HCT116 (cell line): ENCODE data around the gene CEP131. TPM values are rescaled to one million over a fixed set of nuclear protein-coding genes. Genes with fewer than 3 reads are reported as not detected.

Experiments used
- ATAC-seq: fragments of 200-7000 bp; cut with Tn5 transposase; 2 replicates; pipeline ENCODE4 v1.9.1; 2020; ENCODE audit warnings: mild to moderate bottlenecking, moderate library complexity
- BruUV-seq: library from RNA; stranded (reverse); fragments of 400-500 nt; replicated peaks from 2 replicates; lab custom pipeline; 2021; lab: Mats Ljungman, UMichigan
- CTCF ChIA-PET: fragments of 300-600 bp; sonication (Branson Sonifier 250); formaldehyde crosslinking; loops from one replicate; lab custom pipeline; 2021; ENCODE audit warnings: antibody characterized with exemption; lab: Charles Lee
- POLR2A ChIA-PET: fragments of 300-600, 350-600 bp; sonication (Branson Sonifier 250); formaldehyde crosslinking; loops from one replicate; lab custom pipeline; 2021; ENCODE audit warnings: antibody characterized with exemption; lab: Charles Lee
- RAD21 ChIA-PET, 2 experiments: fragments of 300-600 bp; sonication (Branson Sonifier 250); formaldehyde crosslinking; loops; one replicate each; lab custom pipeline; 2023; ENCODE audit warnings: low total read pairs in 2 of 2; ENCODE audit not compliant: uncharacterized antibody in 2 of 2, unreplicated experiment in 2 of 2, low non-redundant PET in 1 of 2; lab: Charles Lee
- DNase-seq: peaks from one replicate; pipeline ENCODE4 v3.0.0-alpha.2; 2010; ENCODE audit warnings: low read depth, low spot score
- H2AFZ ChIP-seq: fragments of 200-600 bp; shearing (Covaris generic), sonication (generic); 2 replicates; pipeline ENCODE4 v1.6.1; 2017; ENCODE audit warnings: low read depth, mixed run types, mixed read lengths, antibody characterized with exemption, low read length; ENCODE audit not compliant: poor library complexity, severe bottlenecking
- H3K27ac ChIP-seq: 2 replicates; pipeline ENCODE4 v1.5.1; 2012; ENCODE audit warnings: low read depth, low read length
- H3K27me3 ChIP-seq: fragments of 200-600 bp; sonication (generic); 2 replicates; pipeline ENCODE4 v1.6.1; 2016; ENCODE audit warnings: mixed run types, low read length, mixed read lengths; ENCODE audit not compliant: insufficient read depth
- H3K36me3 ChIP-seq, 2 experiments: fragments of 200-500 bp in 1 of 2; fragments of 200-600 bp in 1 of 2; sonication (Bioruptor generic) in 1 of 2; sonication (generic) in 1 of 2; 2 replicates each; pipeline versions ENCODE4 v1.5.1 to v1.6.1; 2014 to 2016; ENCODE audit warnings: low read length in 2 of 2, inconsistent platforms in 1 of 2, mixed read lengths in 1 of 2, mixed run types in 1 of 2; ENCODE audit not compliant: insufficient read depth in 2 of 2, control insufficient read depth in 1 of 2
- H3K4me1 ChIP-seq, 2 experiments: fragments of 200-600 bp in 1 of 2; sonication (generic) in 1 of 2; 2 replicates each; pipeline versions ENCODE4 v1.5.1 to v1.6.1; 2012 to 2017; ENCODE audit warnings: low read length in 2 of 2, inconsistent platforms in 1 of 2, mild to moderate bottlenecking in 1 of 2, mixed read lengths in 1 of 2, mixed run types in 1 of 2, moderate library complexity in 1 of 2; ENCODE audit not compliant: insufficient read depth in 2 of 2, control insufficient read depth in 1 of 2
- H3K4me2 ChIP-seq: fragments of 200-600 bp; sonication (generic); 2 replicates; pipeline ENCODE4 v1.6.1; 2017; ENCODE audit warnings: mixed run types, low read length, mixed read lengths
- H3K4me3 ChIP-seq, 2 experiments: fragments of 200-600 bp in 1 of 2; sonication (generic) in 1 of 2; replicated peaks in 1 of 2; 2 replicates each; pipeline ENCODE4 v1.5.1; 2011 to 2016; ENCODE audit warnings: low read length in 2 of 2, control low read depth in 1 of 2, low read depth in 1 of 2, mild to moderate bottlenecking in 1 of 2, mixed read lengths in 1 of 2, mixed run types in 1 of 2
- H3K79me2 ChIP-seq: fragments of 200-600 bp; sonication (generic); 2 replicates; pipeline ENCODE4 v1.6.1; 2017; ENCODE audit warnings: mild to moderate bottlenecking, mixed run types, low read length, moderate library complexity, mixed read lengths; ENCODE audit not compliant: insufficient read depth
- H3K9ac ChIP-seq: fragments of 200-600 bp; sonication (generic); 2 replicates; pipeline ENCODE4 v1.6.1; 2016; ENCODE audit warnings: low read length, mixed read lengths
- H3K9me2 ChIP-seq: fragments of 200-600 bp; sonication (generic), shearing (Covaris generic); 2 replicates; pipeline ENCODE4 v1.6.1; 2017; ENCODE audit warnings: mixed run types, mild to moderate bottlenecking, moderate library complexity; ENCODE audit not compliant: insufficient read depth
- H3K9me3 ChIP-seq, 2 experiments: fragments of 200-500 bp in 1 of 2; fragments of 200-600 bp in 1 of 2; sonication (Bioruptor generic) in 1 of 2; sonication (generic) in 1 of 2; 2 replicates each; pipeline ENCODE4 v1.6.1; 2014 to 2017; ENCODE audit warnings: low read length in 2 of 2, mixed read lengths in 2 of 2, inconsistent platforms in 1 of 2, low read depth in 1 of 2, mild to moderate bottlenecking in 1 of 2, mixed run types in 1 of 2, moderate library complexity in 1 of 2; ENCODE audit not compliant: control insufficient read depth in 1 of 2, insufficient read depth in 1 of 2
- H4K20me1 ChIP-seq: fragments of 200-600 bp; sonication (generic), shearing (Covaris generic); 2 replicates; pipeline ENCODE4 v1.6.1; 2017; ENCODE audit warnings: mixed run types, mild to moderate bottlenecking, moderate library complexity; ENCODE audit not compliant: insufficient read depth
- CEBPB ChIP-seq: IDR thresholded peaks from 2 replicates; pipeline ENCODE4 v1.6.1; 2012; ENCODE audit warnings: low read depth
- EGR1 ChIP-seq: IDR thresholded peaks from 2 replicates; pipeline ENCODE4 v1.6.1; 2012; ENCODE audit warnings: low read depth
- ELF1 ChIP-seq: IDR thresholded peaks from 2 replicates; pipeline ENCODE4 v1.6.1; 2012; ENCODE audit warnings: low read depth, borderline replicate concordance
- EZH2 ChIP-seq: fragments of 200-600 bp; sonication (generic); IDR thresholded peaks from 2 replicates; pipeline ENCODE4 v1.6.1; 2017; ENCODE audit warnings: antibody characterized with exemption, mixed run types
- EZH2phosphoT487 ChIP-seq: fragments of 200-600 bp; IDR thresholded peaks from 2 replicates; pipeline ENCODE4 v1.6.1; 2018; ENCODE audit warnings: antibody characterized with exemption, borderline replicate concordance
- FOSL1 ChIP-seq: IDR thresholded peaks from 2 replicates; pipeline ENCODE4 v1.6.1; 2012; ENCODE audit warnings: low read depth
- POLR2A ChIP-seq: IDR thresholded peaks from 2 replicates; pipeline ENCODE4 v1.7.0; 2011; ENCODE audit warnings: borderline replicate concordance; ENCODE audit not compliant: insufficient read depth, insufficient read length; ENCODE audit errors: extremely low read depth
- SIN3A ChIP-seq: IDR thresholded peaks from 2 replicates; pipeline ENCODE4 v1.6.1; 2012; ENCODE audit warnings: low read depth
- TCF7L2 ChIP-seq: IDR thresholded peaks from 2 replicates; pipeline ENCODE4 v1.7.0; 2011; ENCODE audit warnings: borderline replicate concordance, inconsistent platforms; ENCODE audit not compliant: insufficient read depth, insufficient read length; ENCODE audit errors: extremely low read depth
- ZFX ChIP-seq: fragments of 450-650 bp; IDR thresholded peaks from 2 replicates; pipeline ENCODE4 v1.6.1; 2017
- ZNF274 ChIP-seq: fragments of 200-500 bp; sonication (Bioruptor generic); IDR thresholded peaks from 2 replicates; pipeline ENCODE4 v1.6.1; 2014; ENCODE audit warnings: mild to moderate bottlenecking, low read depth, low read length, inconsistent platforms
- intact Hi-C: fragments of 100-400 bp; cut with micrococcal nuclease; formaldehyde crosslinking; loops from 2 replicates; pipeline ENCODE4 v1.10.0; 2022
- total RNA-seq: library from RNA; stranded (reverse); gene quantifications from one replicate; pipeline ENCODE4 v1.2.1, GENCODE V29; 2021; ENCODE audit not compliant: unreplicated experiment
- TF ChIP-seq, protein P1 (sequence below), 3 experiments: fragments of 200-600 bp in 1 of 3; sonication (generic) in 1 of 3; IDR thresholded peaks in 2 of 3; conservative IDR thresholded peaks in 1 of 3; 2 replicates each; pipeline ENCODE4 v1.5.1; 2012 to 2017; ENCODE audit warnings: low read depth in 2 of 3, low read length in 2 of 3, antibody characterized with exemption in 1 of 3, borderline replicate concordance in 1 of 3, control low read depth in 1 of 3, mild to moderate bottlenecking in 1 of 3, mixed read lengths in 1 of 3, mixed run types in 1 of 3, moderate library complexity in 1 of 3; ENCODE audit not compliant: insufficient read depth in 1 of 3
- TF ChIP-seq, protein P2 (sequence below): IDR thresholded peaks from 2 replicates; pipeline ENCODE4 v1.6.1; 2012

The CEP131 gene
- total RNA-seq, 1 experiment from 2014 or later, result 30.2 TPM

DNA sequence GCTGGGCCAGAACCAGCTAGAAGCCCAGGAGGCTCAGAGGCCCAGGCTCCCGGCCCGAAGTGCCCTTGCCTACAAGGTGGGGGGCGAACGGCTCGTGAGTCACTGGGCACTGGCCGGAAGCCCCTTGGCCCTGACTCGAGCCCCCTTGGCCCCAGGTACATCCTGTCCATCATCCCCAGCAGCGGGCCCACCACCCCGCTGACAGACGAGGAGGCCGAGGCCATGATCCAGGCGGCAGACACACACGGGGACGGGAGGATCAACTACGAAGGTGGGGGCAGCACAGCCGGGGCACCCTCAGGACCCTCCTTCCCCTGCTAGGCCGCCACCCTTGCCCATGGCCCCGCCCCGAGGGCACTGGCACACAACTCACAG, 41.0 kb downstream of the CEP131 start:
- RAD21 ChIA-PET, result no interaction called here
- no peaks in the 10 kb centered on the region for H3K79me2 ChIP-seq
- no peaks in the 10 kb centered on the region for H3K36me3 ChIP-seq
- intact Hi-C loops, result no loop called here
- POLR2A ChIA-PET, result no interaction called here
- H3K27me3 ChIP-seq, result no peaks in the 10 kb centered on the region
- TF ChIP-seq ZNF274 (no peak), EZH2phosphoT487 (no peak), SIN3A (no peak), CEBPB (no peak), FOSL1 (no peak), ELF1 (no peak), POLR2A (no peak), ZFX (no peak), EGR1 (no peak), TCF7L2 (no peak), EZH2 (no peak)
- TF ChIP-seq, protein P1, sequence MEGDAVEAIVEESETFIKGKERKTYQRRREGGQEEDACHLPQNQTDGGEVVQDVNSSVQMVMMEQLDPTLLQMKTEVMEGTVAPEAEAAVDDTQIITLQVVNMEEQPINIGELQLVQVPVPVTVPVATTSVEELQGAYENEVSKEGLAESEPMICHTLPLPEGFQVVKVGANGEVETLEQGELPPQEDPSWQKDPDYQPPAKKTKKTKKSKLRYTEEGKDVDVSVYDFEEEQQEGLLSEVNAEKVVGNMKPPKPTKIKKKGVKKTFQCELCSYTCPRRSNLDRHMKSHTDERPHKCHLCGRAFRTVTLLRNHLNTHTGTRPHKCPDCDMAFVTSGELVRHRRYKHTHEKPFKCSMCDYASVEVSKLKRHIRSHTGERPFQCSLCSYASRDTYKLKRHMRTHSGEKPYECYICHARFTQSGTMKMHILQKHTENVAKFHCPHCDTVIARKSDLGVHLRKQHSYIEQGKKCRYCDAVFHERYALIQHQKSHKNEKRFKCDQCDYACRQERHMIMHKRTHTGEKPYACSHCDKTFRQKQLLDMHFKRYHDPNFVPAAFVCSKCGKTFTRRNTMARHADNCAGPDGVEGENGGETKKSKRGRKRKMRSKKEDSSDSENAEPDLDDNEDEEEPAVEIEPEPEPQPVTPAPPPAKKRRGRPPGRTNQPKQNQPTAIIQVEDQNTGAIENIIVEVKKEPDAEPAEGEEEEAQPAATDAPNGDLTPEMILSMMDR (IDR thresholded peaks at IDR 0.05 in 2 of 3, conservative IDR thresholded peaks at IDR 0.05 in 1 of 3; ENCODE audit: borderline replicate concordance in 1 of 3, insufficient read depth in 1 of 3, low read depth in 2 of 3, low read length in 2 of 3), result no peak
- TF ChIP-seq, protein P2, sequence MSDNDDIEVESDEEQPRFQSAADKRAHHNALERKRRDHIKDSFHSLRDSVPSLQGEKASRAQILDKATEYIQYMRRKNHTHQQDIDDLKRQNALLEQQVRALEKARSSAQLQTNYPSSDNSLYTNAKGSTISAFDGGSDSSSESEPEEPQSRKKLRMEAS, result no peak
- H3K9me2 ChIP-seq, result no peaks in the 10 kb centered on the region
- H3K27ac ChIP-seq, result no peak overlapping the region
- H3K4me1 ChIP-seq, result no peaks in the 10 kb centered on the region
- ATAC-seq (no peak), DNase-seq (no peak)
- H3K4me3 ChIP-seq, result no peak overlapping the region
- no peak overlapping the region for H3K9ac ChIP-seq
- CTCF ChIA-PET, result no interaction called here
- no TSS peak for BruUV-seq
- H4K20me1 ChIP-seq, result no peaks in the 10 kb centered on the region
- H3K9me3 ChIP-seq, result no peaks in the 10 kb centered on the region
- H3K4me2 ChIP-seq, result no peak overlapping the region
- no peak overlapping the region for H2AFZ ChIP-seq
